Measurements from ENCODE around the gene LHX6. TPM values are rescaled to one million over a fixed set of nuclear protein-coding genes. Genes with fewer than 3 reads are reported as not detected.

Gene LHX6
- total and polyA plus RNA-seq, 8 donors = 0.29 to 46.4 (median 1.5) TPM

- WGBS, 5 donors = 51 to 71% (median 62%) methylated on average over 6 of the region's 6 CpGs
- Histone ChIP-seq H3K4me3 (no peak overlapping the region), H3K36me3 (no peaks in the 10 kb centered on the region), H3K9me3 (no peaks in the 10 kb centered on the region), H3K27ac (no peak overlapping the region), H3K27me3 (peaks cover 6 to 55% (median 28%) of the 10 kb centered on the region in 3 donors), H3K4me1 (peaks cover 12 to 15% (median 14%) of the 10 kb centered on the region in 4 donors)
- intact Hi-C loops (cut with DNase I; ENCODE audit: low total_unique reads) = no loop called here
- no peak for TF ChIP-seq POLR2A (IDR thresholded peaks at IDR 0.05)
- no peak for TF ChIP-seq EP300 (IDR thresholded peaks at IDR 0.05)
- no peak for TF ChIP-seq POLR2AphosphoS5 (IDR thresholded peaks at IDR 0.05)
- TF ChIP-seq, protein P1, sequence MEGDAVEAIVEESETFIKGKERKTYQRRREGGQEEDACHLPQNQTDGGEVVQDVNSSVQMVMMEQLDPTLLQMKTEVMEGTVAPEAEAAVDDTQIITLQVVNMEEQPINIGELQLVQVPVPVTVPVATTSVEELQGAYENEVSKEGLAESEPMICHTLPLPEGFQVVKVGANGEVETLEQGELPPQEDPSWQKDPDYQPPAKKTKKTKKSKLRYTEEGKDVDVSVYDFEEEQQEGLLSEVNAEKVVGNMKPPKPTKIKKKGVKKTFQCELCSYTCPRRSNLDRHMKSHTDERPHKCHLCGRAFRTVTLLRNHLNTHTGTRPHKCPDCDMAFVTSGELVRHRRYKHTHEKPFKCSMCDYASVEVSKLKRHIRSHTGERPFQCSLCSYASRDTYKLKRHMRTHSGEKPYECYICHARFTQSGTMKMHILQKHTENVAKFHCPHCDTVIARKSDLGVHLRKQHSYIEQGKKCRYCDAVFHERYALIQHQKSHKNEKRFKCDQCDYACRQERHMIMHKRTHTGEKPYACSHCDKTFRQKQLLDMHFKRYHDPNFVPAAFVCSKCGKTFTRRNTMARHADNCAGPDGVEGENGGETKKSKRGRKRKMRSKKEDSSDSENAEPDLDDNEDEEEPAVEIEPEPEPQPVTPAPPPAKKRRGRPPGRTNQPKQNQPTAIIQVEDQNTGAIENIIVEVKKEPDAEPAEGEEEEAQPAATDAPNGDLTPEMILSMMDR (IDR thresholded peaks at IDR 0.05) = no peak
- no peak for DNase-seq
Observed at GRCh38 chr9:122232796-122233306, 4.1 kb upstream of the LHX6 start.

DNA sequence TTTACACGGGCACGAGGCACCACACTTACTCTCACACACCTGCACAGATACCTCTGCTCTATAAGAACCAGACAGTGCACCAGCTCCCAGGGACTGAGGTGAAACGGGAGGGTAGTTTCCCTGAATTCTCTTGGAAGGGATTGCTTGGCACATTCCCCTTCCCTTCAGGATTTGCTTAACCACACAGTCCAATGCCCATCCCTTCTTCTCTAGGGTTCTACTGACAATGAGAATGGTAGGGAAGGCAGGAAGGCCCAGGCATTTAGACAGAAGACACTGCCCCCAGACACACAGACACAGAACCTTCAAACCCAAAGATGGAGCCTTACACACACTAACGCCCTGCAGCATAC is 704 bp upstream of the LHX6 start:
- Histone ChIP-seq H3K27ac (no peak overlapping the region), H3K9me3 (no peaks in the 10 kb centered on the region), H3K4me3 (no peak overlapping the region), H3K36me3 (no peaks in the 10 kb centered on the region), H3K27me3 (peaks cover 29 to 89% (median 62%) of the 10 kb centered on the region in 3 donors), H3K4me1 (peaks cover 27 to 40% (median 36%) of the 10 kb centered on the region in 4 donors)
- no peak for TF ChIP-seq POLR2AphosphoS5 (IDR thresholded peaks at IDR 0.05)
- WGBS, 5 donors = 24 to 46% (median 34%) methylated on average over 4 of the region's 4 CpGs
- no peak for DNase-seq
- intact Hi-C loops (cut with DNase I; ENCODE audit: low total_unique reads) = no loop called here

- TF ChIP-seq POLR2AphosphoS5 (IDR thresholded peaks at IDR 0.05) = no peak
- TF ChIP-seq POLR2A (IDR thresholded peaks at IDR 0.05) = no peak
- no peak for TF ChIP-seq EP300 (IDR thresholded peaks at IDR 0.05)
- TF ChIP-seq, protein P1 (IDR thresholded peaks at IDR 0.05) = no peak
- 1 to 4% (median 2%) methylated on average over 27 to 38 of the region's 38 CpGs for WGBS, 5 donors
- no peak for DNase-seq
- Histone ChIP-seq H3K27me3 (peaks cover 29 to 99% (median 64%) of the 10 kb centered on the region in 3 donors), H3K4me3 (peak overlapping the region; percentile 37 to 59 (median 44)), H3K36me3 (no peaks in the 10 kb centered on the region), H3K9me3 (no peaks in the 10 kb centered on the region), H3K27ac (no peak overlapping the region), H3K4me1 (peaks cover 27 to 40% (median 36%) of the 10 kb centered on the region in 4 donors)
- intact Hi-C loops (cut with DNase I; ENCODE audit: low total_unique reads) = no loop called here
Observed at GRCh38 chr9:122228191-122228567, 578 bp downstream of the LHX6 start.

DNA sequence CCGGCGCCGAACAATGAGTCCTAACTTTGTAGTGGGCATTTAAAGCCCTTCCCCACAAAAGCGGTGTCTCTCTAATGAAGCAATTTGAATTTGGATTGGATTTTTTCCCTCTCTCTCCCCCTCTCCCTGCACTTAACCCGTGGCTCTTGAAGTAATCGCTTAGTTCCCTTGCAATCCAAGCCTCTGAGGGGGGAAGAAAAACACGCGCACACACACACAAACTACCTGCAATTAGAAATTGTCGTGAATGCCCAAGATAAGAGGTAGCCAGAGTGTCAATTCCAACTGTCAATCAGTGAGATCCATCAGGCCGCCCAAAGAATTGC is 1.2 kb downstream of the LHX6 start:
- peak overlapping the region; percentile 37 to 59 (median 44) for H3K4me3 ChIP-seq
- no peaks in the 10 kb centered on the region for H3K36me3 ChIP-seq
- no peak for DNase-seq
- peaks cover 27 to 40% (median 36%) of the 10 kb centered on the region in 4 donors for H3K4me1 ChIP-seq
- 8 to 24% (median 17%) methylated on average over 10 of the region's 10 CpGs for WGBS, 5 donors
- no peaks in the 10 kb centered on the region for H3K9me3 ChIP-seq
- TF ChIP-seq, protein P1 (IDR thresholded peaks at IDR 0.05) = no peak
- TF ChIP-seq EP300 (IDR thresholded peaks at IDR 0.05) = no peak
- no peak for TF ChIP-seq POLR2A (IDR thresholded peaks at IDR 0.05)
- no peak for TF ChIP-seq POLR2AphosphoS5 (IDR thresholded peaks at IDR 0.05)
- intact Hi-C loops (cut with DNase I; ENCODE audit: low total_unique reads) = no loop called here
- peaks cover 29 to 99% (median 69%) of the 10 kb centered on the region in 3 donors for H3K27me3 ChIP-seq
- H3K27ac ChIP-seq = no peak overlapping the region

DNA sequence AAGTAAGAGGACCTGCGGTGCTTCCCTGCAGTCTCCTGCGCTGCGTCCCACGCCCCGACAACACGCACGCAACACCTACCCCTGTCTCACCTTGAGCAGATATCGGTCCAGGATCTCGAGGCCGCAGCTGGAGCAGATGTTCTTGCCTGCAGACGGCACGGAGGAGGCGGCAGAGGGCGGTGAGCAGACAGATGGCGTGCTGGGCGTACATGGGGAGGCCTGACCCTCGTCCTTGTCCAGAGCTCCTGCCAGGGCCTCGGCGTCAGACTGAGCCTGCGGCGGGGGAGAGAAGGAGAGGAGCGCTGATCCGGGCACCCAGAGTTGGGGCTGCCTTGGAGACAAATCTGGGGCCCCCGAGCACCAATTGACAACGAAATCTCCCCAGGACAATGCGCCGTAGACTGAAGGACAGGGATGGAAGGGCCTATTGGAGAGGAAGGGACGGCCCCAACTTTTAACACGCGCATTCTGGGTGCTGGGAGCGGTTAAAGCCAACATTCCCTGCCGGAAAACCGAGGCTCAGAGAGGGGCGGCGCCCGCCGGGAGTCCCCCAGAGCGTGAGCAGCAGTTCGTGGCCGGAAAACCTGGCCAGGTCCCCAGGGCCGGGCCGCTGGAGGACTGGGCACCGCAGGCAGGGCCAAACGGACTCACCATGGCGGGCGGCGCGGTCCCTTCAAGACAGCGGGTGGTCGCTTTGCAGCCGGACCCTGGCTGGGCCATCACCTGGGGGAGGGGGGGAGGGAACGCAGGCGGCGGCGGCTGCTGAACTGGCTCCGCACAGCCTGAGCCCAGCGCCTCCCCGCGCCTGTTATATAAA is 1.8 kb downstream of the LHX6 start:
- peak overlapping the region; percentile 37 to 59 (median 44) for H3K4me3 ChIP-seq
- H3K36me3 ChIP-seq = no peaks in the 10 kb centered on the region
- intact Hi-C loops (cut with DNase I; ENCODE audit: low total_unique reads) = no loop called here
- peaks cover 27 to 40% (median 36%) of the 10 kb centered on the region in 4 donors for H3K4me1 ChIP-seq
- no peak for DNase-seq
- no peaks in the 10 kb centered on the region for H3K9me3 ChIP-seq
- H3K27me3 ChIP-seq = peaks cover 29 to 100% (median 75%) of the 10 kb centered on the region in 3 donors
- WGBS, 5 donors = 15 to 23% (median 16%) methylated on average over 27 to 59 of the region's 59 CpGs
- H3K27ac ChIP-seq = no peak overlapping the region
- TF ChIP-seq POLR2A (IDR thresholded peaks at IDR 0.05) (no peak), EP300 (IDR thresholded peaks at IDR 0.05) (no peak), POLR2AphosphoS5 (IDR thresholded peaks at IDR 0.05) (no peak)
- TF ChIP-seq, protein P1 (IDR thresholded peaks at IDR 0.05) = no peak
